Natural killer cell (primary cell): ENCODE measurements around the gene DENND5B. TPM values are rescaled to one million over a fixed set of nuclear protein-coding genes. Genes with fewer than 3 reads are reported as not detected.
"Not testable (repeated sequence)": the region's sequence is repeated elsewhere in the genome, so short reads cannot be mapped to it uniquely, and the experiment has no call there.

Source experiments
- ATAC-seq, 3 donors: fragments of 150-1000 bp in 2 of 3; fragments of 200-7000 bp in 1 of 3; cut with Tn5 transposase; 1 replicate in 1 of 3; 2 replicates in 2 of 3; pipeline ENCODE4 v1.10.0; 2021; ENCODE audit warnings: mild to moderate bottlenecking in 2 of 3, moderate library complexity in 2 of 3
- DNase-seq, 2 donors: peaks; one replicate each; pipeline versions ENCODE4 v3.0.0 to v3.0.0-alpha.2; 2013 to 2021; ENCODE audit warnings: mixed read lengths in 1 of 2
- H3K27ac ChIP-seq: one replicate; pipeline ENCODE4 v1.5.1; 2013; ENCODE audit warnings: mild to moderate bottlenecking, low read length
- H3K27me3 ChIP-seq: one replicate; pipeline ENCODE4 v1.6.1; 2013; ENCODE audit warnings: low read length; ENCODE audit not compliant: control insufficient read depth, insufficient read depth
- H3K36me3 ChIP-seq: one replicate; pipeline ENCODE4 v1.6.1; 2013; ENCODE audit warnings: low read length; ENCODE audit not compliant: control insufficient read depth, insufficient read depth
- H3K4me1 ChIP-seq: one replicate; pipeline ENCODE4 v1.6.1; 2013; ENCODE audit warnings: low read length; ENCODE audit not compliant: control insufficient read depth, insufficient read depth
- H3K4me3 ChIP-seq: one replicate; pipeline ENCODE4 v1.5.1; 2013; ENCODE audit warnings: low read length
- H3K9me3 ChIP-seq: one replicate; pipeline ENCODE4 v1.6.1; 2013; ENCODE audit warnings: low read length; ENCODE audit not compliant: control insufficient read depth, insufficient read depth
- H3K27ac Mint-ChIP-seq, 2 donors: one replicate each; pipeline ENCODE4 v1.8.0; 2022; ENCODE audit warnings: mild to moderate bottlenecking in 2 of 2, mixed read lengths in 2 of 2, moderate library complexity in 1 of 2
- H3K27me3 Mint-ChIP-seq, 2 donors: one replicate each; pipeline ENCODE4 v1.8.0; 2022; ENCODE audit warnings: low read depth in 2 of 2, mixed read lengths in 2 of 2
- H3K36me3 Mint-ChIP-seq: one replicate; pipeline ENCODE4 v1.8.0; 2022; ENCODE audit warnings: mixed read lengths
- H3K4me1 Mint-ChIP-seq, 2 donors: one replicate each; pipeline ENCODE4 v1.8.0; 2022; ENCODE audit warnings: mixed read lengths in 2 of 2
- H3K4me3 Mint-ChIP-seq: one replicate; pipeline ENCODE4 v1.8.0; 2022; ENCODE audit warnings: mild to moderate bottlenecking, moderate library complexity, mixed read lengths
- H3K9me3 Mint-ChIP-seq, 2 donors: one replicate each; pipeline ENCODE4 v1.8.0; 2022; ENCODE audit warnings: mixed read lengths in 2 of 2
- WGBS: methylation state at CpG from one replicate; pipeline ENCODE4 v1.1.7; 2013; ENCODE audit warnings: missing lambda C conversion rate; ENCODE audit not compliant: insufficient coverage; 5-methylcytosine and 5-hydroxymethylcytosine counted together
- intact Hi-C: fragments of 100-400 bp; cut with micrococcal nuclease; formaldehyde crosslinking; loops from one replicate; pipeline ENCODE4 v1.14.2; 2022
- total RNA-seq, 4 donors: library from RNA; stranded (reverse); fragments of 120-200 nt in 1 of 4; gene quantifications; one replicate each; pipeline versions ENCODE4 v1.2.3 to v1.2.4, GENCODE V29; 2013 to 2022
- TF ChIP-seq, protein P1 (sequence below): fragments of 200-600 bp; IDR thresholded peaks from one replicate; pipeline ENCODE4 v1.8.0; 2022; ENCODE audit warnings: antibody characterized with exemption

The DENND5B gene
- total RNA-seq, 3 donors from 2014 or later (not counting 1 experiment from before 2014, with no cell fraction given), result 0.52 to 2.4 (median 0.70) TPM

DNA sequence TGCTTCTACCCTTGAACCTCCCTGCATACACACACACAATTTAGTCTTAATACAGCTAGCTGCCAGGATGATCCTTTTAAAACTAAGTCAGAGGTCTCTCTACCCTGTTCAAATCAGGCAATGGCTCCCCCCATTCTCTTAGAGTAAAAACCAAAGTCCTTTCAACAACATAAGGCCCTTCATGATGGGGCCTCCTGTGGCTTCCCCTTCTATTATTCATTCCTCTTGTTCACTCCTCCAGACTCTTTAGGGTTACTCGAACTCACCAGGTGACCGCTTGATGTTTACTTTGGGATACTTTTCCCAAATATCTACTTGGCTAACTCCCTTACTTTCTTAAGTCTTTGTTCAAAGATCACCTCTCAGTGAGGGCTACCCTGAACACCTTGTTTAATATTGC, 30.4 kb downstream of the DENND5B start:
- ATAC-seq (no peak), DNase-seq (no peak)
- Mint-ChIP-seq H3K9me3 (no peaks in the 10 kb centered on the region), H3K4me1 (no peaks in the 10 kb centered on the region), H3K27me3 (peaks cover 14 to 16% of the 10 kb centered on the region in 2 donors), H3K4me3 (no peak overlapping the region), H3K36me3 (no peaks in the 10 kb centered on the region), H3K27ac (no peak overlapping the region)
- WGBS, result 92% methylated on average over 2 of the region's 2 CpGs
- Histone ChIP-seq H3K27me3 (peaks cover 4% of the 10 kb centered on the region), H3K9me3 (no peaks in the 10 kb centered on the region), H3K36me3 (no peaks in the 10 kb centered on the region), H3K27ac (no peak overlapping the region), H3K4me1 (no peaks in the 10 kb centered on the region), H3K4me3 (no peak overlapping the region)
- TF ChIP-seq, protein P1, sequence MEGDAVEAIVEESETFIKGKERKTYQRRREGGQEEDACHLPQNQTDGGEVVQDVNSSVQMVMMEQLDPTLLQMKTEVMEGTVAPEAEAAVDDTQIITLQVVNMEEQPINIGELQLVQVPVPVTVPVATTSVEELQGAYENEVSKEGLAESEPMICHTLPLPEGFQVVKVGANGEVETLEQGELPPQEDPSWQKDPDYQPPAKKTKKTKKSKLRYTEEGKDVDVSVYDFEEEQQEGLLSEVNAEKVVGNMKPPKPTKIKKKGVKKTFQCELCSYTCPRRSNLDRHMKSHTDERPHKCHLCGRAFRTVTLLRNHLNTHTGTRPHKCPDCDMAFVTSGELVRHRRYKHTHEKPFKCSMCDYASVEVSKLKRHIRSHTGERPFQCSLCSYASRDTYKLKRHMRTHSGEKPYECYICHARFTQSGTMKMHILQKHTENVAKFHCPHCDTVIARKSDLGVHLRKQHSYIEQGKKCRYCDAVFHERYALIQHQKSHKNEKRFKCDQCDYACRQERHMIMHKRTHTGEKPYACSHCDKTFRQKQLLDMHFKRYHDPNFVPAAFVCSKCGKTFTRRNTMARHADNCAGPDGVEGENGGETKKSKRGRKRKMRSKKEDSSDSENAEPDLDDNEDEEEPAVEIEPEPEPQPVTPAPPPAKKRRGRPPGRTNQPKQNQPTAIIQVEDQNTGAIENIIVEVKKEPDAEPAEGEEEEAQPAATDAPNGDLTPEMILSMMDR, result no peak
- intact Hi-C loops, result no loop called here

DNA sequence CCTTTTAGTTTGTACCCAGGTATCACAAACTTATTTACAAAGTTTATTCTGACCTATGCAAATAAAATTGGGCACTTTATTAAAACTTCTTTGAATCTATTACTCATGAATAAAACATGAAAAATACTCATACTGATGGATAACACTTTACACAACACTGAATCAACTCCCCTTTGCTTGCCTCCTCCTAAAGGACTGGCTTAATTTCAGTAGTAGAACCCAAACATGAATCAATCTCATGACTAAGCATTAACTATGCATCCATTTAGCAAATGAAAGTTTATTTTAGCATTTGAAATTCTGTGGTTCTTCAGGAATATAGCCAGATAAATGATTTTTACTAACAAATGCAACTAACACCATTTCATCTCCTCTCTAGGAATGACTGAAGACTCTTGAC, 32.4 kb downstream of the DENND5B start:
- DNase-seq (no peak), ATAC-seq (no peak)
- no peaks in the 10 kb centered on the region for H3K4me1 ChIP-seq
- no peaks in the 10 kb centered on the region for H3K36me3 ChIP-seq
- Mint-ChIP-seq H3K4me3 (no peak overlapping the region), H3K27me3 (peaks cover 14 to 18% of the 10 kb centered on the region in 2 donors), H3K9me3 (peaks cover 0 to 4% of the 10 kb centered on the region in 2 donors), H3K27ac (no peak overlapping the region), H3K4me1 (no peaks in the 10 kb centered on the region), H3K36me3 (no peaks in the 10 kb centered on the region)
- H3K4me3 ChIP-seq, result no peak overlapping the region
- no peaks in the 10 kb centered on the region for H3K9me3 ChIP-seq
- intact Hi-C loops, result no loop called here
- peaks cover 4% of the 10 kb centered on the region for H3K27me3 ChIP-seq
- TF ChIP-seq, protein P1, result no peak
- H3K27ac ChIP-seq, result no peak overlapping the region

DNA sequence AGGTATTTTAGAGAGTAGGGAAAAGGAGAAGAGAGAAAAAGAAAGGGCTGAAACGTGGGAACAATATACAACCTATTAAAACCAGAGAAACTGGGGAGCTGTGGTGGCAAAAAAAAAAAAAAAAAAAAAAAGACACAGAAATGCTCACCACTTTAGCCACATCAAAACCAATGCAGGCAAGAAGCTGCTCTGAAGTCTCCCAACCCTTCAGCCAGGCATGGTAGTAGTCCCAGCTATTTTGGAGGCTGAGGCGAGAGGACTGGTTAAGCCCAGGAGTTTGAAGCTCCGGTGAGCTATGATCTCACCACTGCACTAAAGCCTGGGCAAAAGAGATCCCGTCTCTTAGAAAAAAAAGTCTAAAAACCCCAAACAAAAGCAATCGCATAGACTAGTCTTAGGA, 33.2 kb downstream of the DENND5B start:
- H3K36me3 ChIP-seq, result no peaks in the 10 kb centered on the region
- 46% methylated on average over 4 of the region's 5 CpGs for WGBS
- H3K4me1 ChIP-seq, result no peaks in the 10 kb centered on the region
- no peak overlapping the region for H3K27ac ChIP-seq
- H3K9me3 ChIP-seq, result no peaks in the 10 kb centered on the region
- ATAC-seq, result no peak
- no peak overlapping the region for H3K4me3 Mint-ChIP-seq
- no peak overlapping the region for H3K27ac Mint-ChIP-seq
- no peaks in the 10 kb centered on the region for H3K36me3 Mint-ChIP-seq
- DNase-seq, result no peak
- H3K27me3 Mint-ChIP-seq, result peaks cover 21 to 24% of the 10 kb centered on the region in 2 donors
- TF ChIP-seq, protein P1, result no peak
- H3K4me3 ChIP-seq, result no peak overlapping the region
- intact Hi-C loops, result no loop called here
- H3K4me1 Mint-ChIP-seq, result no peaks in the 10 kb centered on the region
- peaks cover 0 to 4% of the 10 kb centered on the region in 2 donors for H3K9me3 Mint-ChIP-seq
- peaks cover 4% of the 10 kb centered on the region for H3K27me3 ChIP-seq

DNA sequence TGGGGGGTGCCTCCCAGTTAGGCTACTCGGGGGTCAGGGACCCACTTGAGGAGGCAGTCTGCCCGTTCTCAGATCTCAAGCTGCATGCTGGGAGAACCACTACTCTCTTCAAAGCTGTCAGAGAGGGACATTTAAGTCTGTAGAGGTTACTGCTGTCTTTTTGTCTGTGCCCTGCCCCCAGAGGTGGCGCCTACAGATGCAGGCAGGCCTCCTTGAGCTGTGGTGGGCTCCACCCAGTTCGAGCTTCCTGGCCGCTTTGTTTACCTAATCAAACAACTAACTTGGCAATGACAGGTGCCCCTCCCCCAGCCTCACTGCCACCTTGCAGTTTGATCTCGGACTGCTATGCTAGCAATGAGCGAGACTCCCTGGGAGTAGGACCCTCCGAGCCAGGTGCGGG, 35.5 kb downstream of the DENND5B start:
- H3K27ac ChIP-seq, H3K36me3 ChIP-seq, intact Hi-C loops, H3K9me3 Mint-ChIP-seq, H3K4me3 Mint-ChIP-seq, H3K4me1 ChIP-seq, H3K4me1 Mint-ChIP-seq, H3K4me3 ChIP-seq, H3K9me3 ChIP-seq, H3K27ac Mint-ChIP-seq, H3K36me3 Mint-ChIP-seq, DNase-seq, ATAC-seq, H3K27me3 ChIP-seq: not testable (repeated sequence)
- 92% methylated on average over 7 of the region's 9 CpGs for WGBS
- peaks cover 18 to 22% of the 10 kb centered on the region in 2 donors for H3K27me3 Mint-ChIP-seq

DNA sequence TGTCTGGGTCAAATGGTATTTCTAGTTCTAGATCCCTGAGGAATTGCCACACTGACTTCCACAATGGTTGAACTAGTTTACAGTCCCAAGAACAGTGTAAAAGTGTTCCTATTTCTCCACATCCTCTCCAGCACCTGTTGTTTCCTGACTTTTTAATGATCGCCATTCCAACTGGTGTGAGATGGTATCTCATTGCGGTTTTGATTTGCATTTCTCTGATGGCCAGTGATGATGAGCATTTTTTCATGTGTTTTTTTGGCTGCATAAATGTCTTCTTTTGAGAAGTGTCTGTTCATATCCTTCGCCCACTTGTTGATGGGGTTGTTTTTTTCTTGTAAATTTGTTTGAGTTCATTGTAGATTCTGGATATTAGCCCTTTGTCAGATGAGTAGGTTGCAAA, 40.3 kb downstream of the DENND5B start:
- H3K4me1 ChIP-seq, H3K4me3 Mint-ChIP-seq, DNase-seq, H3K27ac Mint-ChIP-seq, H3K27me3 ChIP-seq, H3K9me3 Mint-ChIP-seq, H3K36me3 ChIP-seq, H3K9me3 ChIP-seq, H3K27ac ChIP-seq, ATAC-seq, H3K36me3 Mint-ChIP-seq, intact Hi-C loops, H3K27me3 Mint-ChIP-seq, H3K4me3 ChIP-seq, H3K4me1 Mint-ChIP-seq: not testable (repeated sequence)
- WGBS, result no CpG with 5 or more reads among the region's 3 CpGs
